HCT116 (cell line): ENCODE data around the gene RXRA. TPM values are rescaled to one million over a fixed set of nuclear protein-coding genes. Genes with fewer than 3 reads are reported as not detected.

Experiments
- ATAC-seq: fragments of 200-7000 bp; cut with Tn5 transposase; 2 replicates; pipeline ENCODE4 v1.9.1; 2020; ENCODE audit warnings: mild to moderate bottlenecking, moderate library complexity
- BruUV-seq: library from RNA; stranded (reverse); fragments of 400-500 nt; replicated peaks from 2 replicates; lab custom pipeline; 2021; lab: Mats Ljungman, UMichigan
- CTCF ChIA-PET: fragments of 300-600 bp; sonication (Branson Sonifier 250); formaldehyde crosslinking; loops from one replicate; lab custom pipeline; 2021; ENCODE audit warnings: antibody characterized with exemption; lab: Charles Lee
- POLR2A ChIA-PET: fragments of 300-600, 350-600 bp; sonication (Branson Sonifier 250); formaldehyde crosslinking; loops from one replicate; lab custom pipeline; 2021; ENCODE audit warnings: antibody characterized with exemption; lab: Charles Lee
- RAD21 ChIA-PET, 2 experiments: fragments of 300-600 bp; sonication (Branson Sonifier 250); formaldehyde crosslinking; loops; one replicate each; lab custom pipeline; 2023; ENCODE audit warnings: low total read pairs in 2 of 2; ENCODE audit not compliant: uncharacterized antibody in 2 of 2, unreplicated experiment in 2 of 2, low non-redundant PET in 1 of 2; lab: Charles Lee
- DNase-seq: peaks from one replicate; pipeline ENCODE4 v3.0.0-alpha.2; 2010; ENCODE audit warnings: low read depth, low spot score
- H2AFZ ChIP-seq: fragments of 200-600 bp; shearing (Covaris generic), sonication (generic); 2 replicates; pipeline ENCODE4 v1.6.1; 2017; ENCODE audit warnings: low read depth, mixed run types, mixed read lengths, antibody characterized with exemption, low read length; ENCODE audit not compliant: poor library complexity, severe bottlenecking
- H3K27ac ChIP-seq: 2 replicates; pipeline ENCODE4 v1.5.1; 2012; ENCODE audit warnings: low read depth, low read length
- H3K27me3 ChIP-seq: fragments of 200-600 bp; sonication (generic); 2 replicates; pipeline ENCODE4 v1.6.1; 2016; ENCODE audit warnings: mixed run types, low read length, mixed read lengths; ENCODE audit not compliant: insufficient read depth
- H3K36me3 ChIP-seq, 2 experiments: fragments of 200-500 bp in 1 of 2; fragments of 200-600 bp in 1 of 2; sonication (Bioruptor generic) in 1 of 2; sonication (generic) in 1 of 2; 2 replicates each; pipeline versions ENCODE4 v1.5.1 to v1.6.1; 2014 to 2016; ENCODE audit warnings: low read length in 2 of 2, inconsistent platforms in 1 of 2, mixed read lengths in 1 of 2, mixed run types in 1 of 2; ENCODE audit not compliant: insufficient read depth in 2 of 2, control insufficient read depth in 1 of 2
- H3K4me1 ChIP-seq, 2 experiments: fragments of 200-600 bp in 1 of 2; sonication (generic) in 1 of 2; 2 replicates each; pipeline versions ENCODE4 v1.5.1 to v1.6.1; 2012 to 2017; ENCODE audit warnings: low read length in 2 of 2, inconsistent platforms in 1 of 2, mild to moderate bottlenecking in 1 of 2, mixed read lengths in 1 of 2, mixed run types in 1 of 2, moderate library complexity in 1 of 2; ENCODE audit not compliant: insufficient read depth in 2 of 2, control insufficient read depth in 1 of 2
- H3K4me2 ChIP-seq: fragments of 200-600 bp; sonication (generic); 2 replicates; pipeline ENCODE4 v1.6.1; 2017; ENCODE audit warnings: mixed run types, low read length, mixed read lengths
- H3K4me3 ChIP-seq, 2 experiments: fragments of 200-600 bp in 1 of 2; sonication (generic) in 1 of 2; replicated peaks in 1 of 2; 2 replicates each; pipeline ENCODE4 v1.5.1; 2011 to 2016; ENCODE audit warnings: low read length in 2 of 2, control low read depth in 1 of 2, low read depth in 1 of 2, mild to moderate bottlenecking in 1 of 2, mixed read lengths in 1 of 2, mixed run types in 1 of 2
- H3K79me2 ChIP-seq: fragments of 200-600 bp; sonication (generic); 2 replicates; pipeline ENCODE4 v1.6.1; 2017; ENCODE audit warnings: mild to moderate bottlenecking, mixed run types, low read length, moderate library complexity, mixed read lengths; ENCODE audit not compliant: insufficient read depth
- H3K9ac ChIP-seq: fragments of 200-600 bp; sonication (generic); 2 replicates; pipeline ENCODE4 v1.6.1; 2016; ENCODE audit warnings: low read length, mixed read lengths
- H3K9me2 ChIP-seq: fragments of 200-600 bp; sonication (generic), shearing (Covaris generic); 2 replicates; pipeline ENCODE4 v1.6.1; 2017; ENCODE audit warnings: mixed run types, mild to moderate bottlenecking, moderate library complexity; ENCODE audit not compliant: insufficient read depth
- H3K9me3 ChIP-seq, 2 experiments: fragments of 200-500 bp in 1 of 2; fragments of 200-600 bp in 1 of 2; sonication (Bioruptor generic) in 1 of 2; sonication (generic) in 1 of 2; 2 replicates each; pipeline ENCODE4 v1.6.1; 2014 to 2017; ENCODE audit warnings: low read length in 2 of 2, mixed read lengths in 2 of 2, inconsistent platforms in 1 of 2, low read depth in 1 of 2, mild to moderate bottlenecking in 1 of 2, mixed run types in 1 of 2, moderate library complexity in 1 of 2; ENCODE audit not compliant: control insufficient read depth in 1 of 2, insufficient read depth in 1 of 2
- H4K20me1 ChIP-seq: fragments of 200-600 bp; sonication (generic), shearing (Covaris generic); 2 replicates; pipeline ENCODE4 v1.6.1; 2017; ENCODE audit warnings: mixed run types, mild to moderate bottlenecking, moderate library complexity; ENCODE audit not compliant: insufficient read depth
- CBX3 ChIP-seq: IDR thresholded peaks from 2 replicates; pipeline ENCODE4 v1.6.1; 2012; ENCODE audit warnings: low read depth
- CEBPB ChIP-seq: IDR thresholded peaks from 2 replicates; pipeline ENCODE4 v1.6.1; 2012; ENCODE audit warnings: low read depth
- EZH2 ChIP-seq: fragments of 200-600 bp; sonication (generic); IDR thresholded peaks from 2 replicates; pipeline ENCODE4 v1.6.1; 2017; ENCODE audit warnings: antibody characterized with exemption, mixed run types
- FOSL1 ChIP-seq: IDR thresholded peaks from 2 replicates; pipeline ENCODE4 v1.6.1; 2012; ENCODE audit warnings: low read depth
- POLR2AphosphoS5 ChIP-seq: IDR thresholded peaks from 2 replicates; pipeline ENCODE4 v1.6.1; 2011; ENCODE audit warnings: mild to moderate bottlenecking, low read depth, low read length, moderate library complexity
- SIN3A ChIP-seq: IDR thresholded peaks from 2 replicates; pipeline ENCODE4 v1.6.1; 2012; ENCODE audit warnings: low read depth
- SP1 ChIP-seq: IDR thresholded peaks from 2 replicates; pipeline ENCODE4 v1.6.1; 2012; ENCODE audit warnings: low read depth
- YY1 ChIP-seq: IDR thresholded peaks from 2 replicates; pipeline ENCODE4 v1.6.1; 2011; ENCODE audit warnings: low read length, low read depth, moderate library complexity, mild to moderate bottlenecking; ENCODE audit not compliant: insufficient replicate concordance; ENCODE audit errors: extremely low read depth
- ZFX ChIP-seq: fragments of 450-650 bp; IDR thresholded peaks from 2 replicates; pipeline ENCODE4 v1.6.1; 2017
- intact Hi-C: fragments of 100-400 bp; cut with micrococcal nuclease; formaldehyde crosslinking; loops from 2 replicates; pipeline ENCODE4 v1.10.0; 2022
- total RNA-seq: library from RNA; stranded (reverse); gene quantifications from one replicate; pipeline ENCODE4 v1.2.1, GENCODE V29; 2021; ENCODE audit not compliant: unreplicated experiment
- TF ChIP-seq, protein P1 (sequence below): IDR thresholded peaks from 2 replicates; pipeline ENCODE4 v1.6.1; 2012

The RXRA gene
- total RNA-seq, 1 experiment from 2014 or later: 43.9 TPM

DNA sequence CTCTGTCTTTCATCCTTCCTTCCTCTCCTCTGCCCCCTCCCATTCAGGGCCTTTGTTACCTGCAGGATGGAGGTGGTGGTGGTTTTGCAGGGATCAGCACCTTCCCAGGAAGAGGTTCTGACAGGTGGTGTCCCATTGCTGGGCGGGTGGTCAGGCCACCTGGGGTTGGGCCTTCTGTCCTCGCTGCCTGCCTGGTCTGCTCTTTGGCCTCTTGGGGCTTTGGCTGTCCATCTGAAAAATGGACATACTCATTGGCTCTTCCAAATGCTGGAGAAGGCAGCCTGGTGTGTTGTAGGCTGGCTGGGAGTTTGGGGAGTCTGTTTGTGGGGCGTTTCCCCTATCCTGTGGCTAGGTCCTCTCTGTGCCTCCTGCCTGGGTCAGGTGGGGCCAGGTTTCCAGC lies 4.3 kb downstream of the RXRA start (continued):
- TF ChIP-seq YY1 (no peak), SP1 (no peak), SIN3A (no peak), FOSL1 (no peak)

DNA sequence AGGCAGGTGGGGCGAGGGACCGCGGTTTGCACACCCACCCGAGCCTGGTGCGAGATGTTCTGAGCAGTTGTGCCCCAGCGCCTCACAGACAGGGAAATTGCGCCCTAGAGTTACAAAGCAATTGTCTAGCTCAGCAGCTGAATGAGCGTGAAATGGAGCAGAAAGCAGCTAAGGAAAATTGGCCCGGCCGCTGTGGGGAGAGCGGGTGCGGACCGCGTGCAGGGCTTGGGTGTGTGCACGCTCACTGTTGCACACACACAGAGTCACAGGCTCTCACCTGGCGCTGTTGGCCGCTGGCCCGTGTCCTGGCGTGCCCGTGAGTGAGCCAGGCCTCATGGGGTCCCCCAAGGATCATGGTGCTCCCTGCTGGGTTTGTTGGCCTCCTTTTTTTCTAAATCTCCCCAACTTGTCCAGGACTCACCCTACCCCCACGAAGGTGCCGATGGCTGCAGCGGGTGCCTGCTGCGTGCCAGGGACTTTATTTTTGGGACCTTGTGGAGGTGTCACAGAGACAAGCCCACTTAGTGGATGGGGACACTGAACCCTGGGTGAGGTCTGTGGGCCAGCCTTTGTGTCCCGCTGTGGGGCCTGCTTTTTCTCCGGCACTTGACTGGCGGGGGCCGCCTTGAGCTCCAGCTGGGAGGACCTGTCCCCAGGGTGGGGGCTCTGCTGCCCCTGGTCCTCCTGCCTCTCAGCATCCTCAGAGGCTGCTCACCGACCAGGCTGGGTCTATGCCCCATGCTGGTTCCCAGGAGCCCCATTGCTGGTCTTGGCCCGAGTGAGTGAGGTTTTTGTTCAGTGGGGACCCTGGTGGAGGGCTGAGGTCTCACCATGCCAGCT lies 5.2 kb downstream of the RXRA start:
- ChIA-PET CTCF (no interaction called here), POLR2A (no interaction called here), RAD21 (no interaction called here)
- Histone ChIP-seq H3K4me2 (no peak overlapping the region), H3K36me3 (no peaks in the 10 kb centered on the region), H3K27ac (no peak overlapping the region), H3K9ac (no peak overlapping the region), H4K20me1 (0 out of 2 replicates have a peak, but pooled peaks cover 4% of the 10 kb centered on the region), H3K27me3 (no peaks in the 10 kb centered on the region), H3K9me3 (no peaks in the 10 kb centered on the region), H3K79me2 (peaks cover 95% of the 10 kb centered on the region), H3K9me2 (no peaks in the 10 kb centered on the region), H2AFZ (no peak overlapping the region), H3K4me3 (no peak overlapping the region), H3K4me1 (peaks cover 22 to 59% of the 10 kb centered on the region in 2 experiments)
- no TSS peak for BruUV-seq
- intact Hi-C loops: no loop called here
- DNase-seq (no peak), ATAC-seq (no peak)
- TF ChIP-seq CBX3: no peak
- TF ChIP-seq, all 23 proteins: peak for 0

DNA sequence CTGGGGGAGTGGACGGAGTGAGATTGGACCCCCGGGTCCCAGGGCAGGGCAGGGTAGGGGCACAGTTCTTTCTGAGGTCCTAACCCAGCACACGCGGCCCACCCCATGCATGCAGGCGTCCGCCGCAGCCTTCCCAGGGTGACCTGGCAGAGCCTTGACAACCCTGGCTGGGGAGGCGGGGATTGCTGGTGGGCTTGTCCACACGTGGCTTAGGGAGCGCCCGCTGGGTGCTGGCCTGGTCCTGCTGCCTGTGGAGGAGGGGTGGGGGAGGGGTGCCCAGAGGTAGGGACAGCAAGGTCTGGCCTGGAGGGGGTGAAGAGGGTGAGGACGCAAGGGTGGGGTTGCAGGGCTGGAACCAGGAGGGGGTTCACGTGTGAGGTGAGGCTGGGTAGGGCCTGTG lies 6.0 kb downstream of the RXRA start:
- intact Hi-C loops: no loop called here
- Histone ChIP-seq H3K9ac (no peak overlapping the region), H3K79me2 (peaks cover 99% of the 10 kb centered on the region), H3K27ac (no peak overlapping the region), H3K4me3 (no peak overlapping the region), H3K9me3 (no peaks in the 10 kb centered on the region), H3K4me1 (peaks cover 22 to 59% of the 10 kb centered on the region in 2 experiments), H3K4me2 (no peak overlapping the region), H3K9me2 (no peaks in the 10 kb centered on the region), H4K20me1 (0 out of 2 replicates have a peak, but pooled peaks cover 4% of the 10 kb centered on the region), H3K36me3 (no peaks in the 10 kb centered on the region), H2AFZ (no peak overlapping the region), H3K27me3 (no peaks in the 10 kb centered on the region)
- POLR2A ChIA-PET: no interaction called here
- no TSS peak for BruUV-seq
- ATAC-seq (no peak), DNase-seq (no peak)
- RAD21 ChIA-PET: no interaction called here
- CTCF ChIA-PET: no interaction called here
- no peak for TF ChIP-seq EZH2
- TF ChIP-seq CEBPB: no peak
- TF ChIP-seq, protein P1, sequence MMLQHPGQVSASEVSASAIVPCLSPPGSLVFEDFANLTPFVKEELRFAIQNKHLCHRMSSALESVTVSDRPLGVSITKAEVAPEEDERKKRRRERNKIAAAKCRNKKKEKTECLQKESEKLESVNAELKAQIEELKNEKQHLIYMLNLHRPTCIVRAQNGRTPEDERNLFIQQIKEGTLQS: no peak
- no peak for TF ChIP-seq YY1
- no peak for TF ChIP-seq ZFX
- TF ChIP-seq POLR2AphosphoS5: no peak
- TF ChIP-seq, all 23 proteins: peak for 0
